ENCODE results near the gene PKN3.
"Not testable (repeated sequence)": the region's sequence is repeated elsewhere in the genome, so short reads cannot be mapped to it uniquely, and the experiment has no call there.

The PKN3 gene

GRCh38 chr9:128696923-128697707, 5.2 kb upstream of the PKN3 start:
- Histone ChIP-seq H3K27me3 (ENCODE audit: control insufficient read depth, insufficient read depth, low read length) (no peaks in the 10 kb centered on the region), H3K9me3 (replicated peaks; ENCODE audit: low read length) (no peaks in the 10 kb centered on the region), H3K4me2 (ENCODE audit: low read length) (no peak overlapping the region), H3K9ac (ENCODE audit: low read depth, low read length) (no peak overlapping the region), H3K4me1 (ENCODE audit: control insufficient read depth, insufficient read depth, low read length) (peaks cover 10% of the 10 kb centered on the region), H3K36me3 (ENCODE audit: insufficient read depth, low read length) (peaks cover 44% of the 10 kb centered on the region), H3K4me3 (ENCODE audit: low read length) (no peak overlapping the region)

DNA sequence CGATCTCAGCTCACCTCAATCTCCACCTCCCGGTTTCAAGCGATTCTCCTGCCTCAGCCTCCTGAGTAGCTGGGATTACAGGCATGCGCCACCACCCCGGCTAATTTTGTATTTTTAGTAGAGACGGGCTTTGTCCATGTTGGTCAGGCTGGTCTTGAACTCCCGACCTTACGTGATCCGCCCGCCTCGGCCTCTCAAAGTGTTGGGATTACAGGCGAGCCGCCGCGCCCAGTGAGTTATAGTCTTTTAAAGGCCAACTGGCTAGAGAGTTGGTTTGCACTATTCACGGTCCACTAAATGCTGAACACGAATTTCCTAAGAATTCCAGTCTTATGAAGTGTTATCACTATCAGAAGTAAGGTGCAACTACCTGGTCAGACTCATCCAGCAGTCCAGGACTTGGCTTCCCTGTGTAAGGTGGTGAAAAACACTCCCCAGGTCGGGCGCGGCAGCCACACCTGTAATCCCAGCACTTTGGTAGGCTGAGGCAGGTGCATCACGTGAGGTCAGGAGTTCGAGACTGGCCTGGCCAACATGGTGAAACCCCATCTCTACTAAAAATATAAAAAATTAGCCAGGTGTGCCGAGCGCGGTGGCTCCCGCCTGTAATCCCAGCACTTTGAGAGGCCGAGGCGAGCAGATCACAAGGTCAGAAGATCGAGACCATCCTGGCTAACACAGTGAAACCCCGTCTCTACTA, 3.1 kb upstream of the PKN3 start:
- H3K4me2 ChIP-seq (ENCODE audit: low read length); H3K9ac ChIP-seq (ENCODE audit: low read depth, low read length); H3K27me3 ChIP-seq (ENCODE audit: control insufficient read depth, insufficient read depth, low read length); H3K4me3 ChIP-seq (ENCODE audit: low read length); H3K9me3 ChIP-seq (replicated peaks; ENCODE audit: low read length): not testable (repeated sequence)
- Histone ChIP-seq H3K4me1 (ENCODE audit: control insufficient read depth, insufficient read depth, low read length) (peaks cover 18% of the 10 kb centered on the region), H3K36me3 (ENCODE audit: insufficient read depth, low read length) (peaks cover 24% of the 10 kb centered on the region)

- Histone ChIP-seq H3K9ac (ENCODE audit: low read depth, low read length) (no peak overlapping the region), H3K9me3 (replicated peaks; ENCODE audit: low read length) (no peaks in the 10 kb centered on the region)
These were observed 962 bp upstream of the PKN3 start for GRCh38 chr9:128701227-128701854.

DNA sequence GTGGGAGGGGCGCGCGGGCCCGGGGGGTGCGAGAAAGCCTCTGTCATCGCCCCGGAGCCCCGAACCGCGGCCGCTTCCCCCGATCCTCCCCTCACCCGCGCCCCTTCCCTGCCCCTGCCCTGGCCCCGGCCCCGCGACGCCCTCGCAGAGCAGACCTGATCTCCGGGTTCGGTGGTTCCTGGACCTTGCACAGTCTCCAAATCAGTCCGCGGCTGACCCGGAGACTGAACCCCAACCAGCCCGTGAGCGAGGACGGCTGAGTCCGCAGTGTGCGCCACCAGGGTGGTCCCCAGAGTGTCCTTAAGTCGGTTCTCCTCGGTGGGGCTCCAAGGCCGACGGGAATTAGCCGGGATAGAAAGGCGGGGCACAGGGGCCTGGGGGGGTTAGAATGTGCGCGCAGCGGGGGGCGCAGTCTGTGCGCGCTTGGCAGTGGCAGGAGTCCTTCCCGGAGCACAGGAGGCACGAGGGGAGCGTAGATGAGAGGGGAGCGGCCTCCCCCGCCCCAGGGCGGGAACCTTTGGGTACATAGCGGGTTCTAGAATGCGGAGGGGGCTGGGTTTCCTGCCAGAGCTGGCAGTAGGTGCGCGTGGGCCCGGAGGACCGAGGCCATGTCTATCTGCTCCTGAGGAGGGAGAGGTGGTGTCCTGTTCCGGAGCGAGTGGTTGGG, 779 bp downstream of the PKN3 start:
- H3K9ac ChIP-seq (ENCODE audit: low read depth, low read length) = peak overlapping the region; percentile 88
- peak overlapping the region; percentile 87 for H3K4me3 ChIP-seq (ENCODE audit: low read length)

More at GRCh38 chr9:128701227-128701854, 962 bp upstream of the PKN3 start:
- Histone ChIP-seq H3K4me3 (ENCODE audit: low read length) (no peak overlapping the region), H3K36me3 (ENCODE audit: insufficient read depth, low read length) (peaks cover 10% of the 10 kb centered on the region), H3K4me1 (ENCODE audit: control insufficient read depth, insufficient read depth, low read length) (peaks cover 18% of the 10 kb centered on the region), H3K27me3 (ENCODE audit: control insufficient read depth, insufficient read depth, low read length) (no peaks in the 10 kb centered on the region), H3K4me2 (ENCODE audit: low read length) (no peak overlapping the region)

DNA sequence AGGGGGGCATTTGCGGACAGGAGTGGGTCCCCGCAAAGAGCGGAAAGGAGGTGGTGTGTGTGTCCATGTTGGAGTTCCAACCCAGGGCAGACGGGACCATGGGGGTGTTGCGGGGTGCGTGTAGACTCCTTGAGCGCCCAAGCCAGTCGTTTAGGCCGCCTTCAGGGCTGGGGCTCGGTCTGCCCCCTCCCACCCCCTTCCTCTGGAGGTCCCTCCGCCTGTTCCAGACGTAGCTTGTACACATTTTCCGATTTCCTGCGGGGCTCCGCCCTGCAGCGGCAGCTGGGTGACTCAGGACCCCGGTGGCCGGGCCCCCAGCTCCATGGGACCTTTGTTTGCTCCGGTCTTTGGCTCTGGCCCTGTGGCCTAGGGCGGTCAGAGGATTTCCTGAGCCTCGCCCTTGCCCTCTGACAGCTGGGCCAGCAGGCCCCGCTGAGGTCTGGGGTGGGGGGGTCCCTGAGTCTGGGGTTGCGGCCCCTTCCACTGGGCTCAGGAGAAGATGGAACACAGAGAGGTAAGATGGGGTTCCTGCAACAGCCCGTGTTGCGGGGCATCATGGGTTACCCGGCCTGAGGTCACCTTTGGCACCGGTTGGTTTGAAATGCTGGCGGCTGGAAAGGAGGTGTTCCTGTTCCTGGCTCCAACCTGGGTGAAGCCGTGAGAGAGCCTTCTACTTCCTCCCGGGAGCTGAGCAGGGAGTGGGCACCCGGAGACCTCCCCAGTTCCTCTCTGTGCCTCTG, 1.5 kb downstream of the PKN3 start:
- H3K27me3 ChIP-seq (ENCODE audit: control insufficient read depth, insufficient read depth, low read length) = no peaks in the 10 kb centered on the region
- H3K9me3 ChIP-seq (replicated peaks; ENCODE audit: low read length) = no peaks in the 10 kb centered on the region
- H3K9ac ChIP-seq (ENCODE audit: low read depth, low read length) = no peak overlapping the region
- H3K4me2 ChIP-seq (ENCODE audit: low read length) = peak overlapping the region; percentile 96
- H3K4me3 ChIP-seq (ENCODE audit: low read length) = peak overlapping the region; percentile 87
- peaks cover 9% of the 10 kb centered on the region for H3K4me1 ChIP-seq (ENCODE audit: control insufficient read depth, insufficient read depth, low read length)
- H3K36me3 ChIP-seq (ENCODE audit: insufficient read depth, low read length) = no peaks in the 10 kb centered on the region

More for the DNA sequence above, 779 bp downstream of the PKN3 start:
- H3K4me1 ChIP-seq (ENCODE audit: control insufficient read depth, insufficient read depth, low read length) = peaks cover 9% of the 10 kb centered on the region
- H3K4me2 ChIP-seq (ENCODE audit: low read length) = peak overlapping the region; percentile 96
- H3K36me3 ChIP-seq (ENCODE audit: insufficient read depth, low read length) = no peaks in the 10 kb centered on the region
- H3K27me3 ChIP-seq (ENCODE audit: control insufficient read depth, insufficient read depth, low read length) = no peaks in the 10 kb centered on the region
- no peaks in the 10 kb centered on the region for H3K9me3 ChIP-seq (replicated peaks; ENCODE audit: low read length)

GRCh38 chr9:128704356-128704670, 2.0 kb downstream of the PKN3 start:
- Histone ChIP-seq H3K9me3 (replicated peaks; ENCODE audit: low read length) (no peaks in the 10 kb centered on the region), H3K4me3 (ENCODE audit: low read length) (no peak overlapping the region), H3K4me1 (ENCODE audit: control insufficient read depth, insufficient read depth, low read length) (peaks cover 9% of the 10 kb centered on the region), H3K27me3 (ENCODE audit: control insufficient read depth, insufficient read depth, low read length) (no peaks in the 10 kb centered on the region), H3K36me3 (ENCODE audit: insufficient read depth, low read length) (no peaks in the 10 kb centered on the region), H3K4me2 (ENCODE audit: low read length) (no peak overlapping the region), H3K9ac (ENCODE audit: low read depth, low read length) (no peak overlapping the region)

DNA sequence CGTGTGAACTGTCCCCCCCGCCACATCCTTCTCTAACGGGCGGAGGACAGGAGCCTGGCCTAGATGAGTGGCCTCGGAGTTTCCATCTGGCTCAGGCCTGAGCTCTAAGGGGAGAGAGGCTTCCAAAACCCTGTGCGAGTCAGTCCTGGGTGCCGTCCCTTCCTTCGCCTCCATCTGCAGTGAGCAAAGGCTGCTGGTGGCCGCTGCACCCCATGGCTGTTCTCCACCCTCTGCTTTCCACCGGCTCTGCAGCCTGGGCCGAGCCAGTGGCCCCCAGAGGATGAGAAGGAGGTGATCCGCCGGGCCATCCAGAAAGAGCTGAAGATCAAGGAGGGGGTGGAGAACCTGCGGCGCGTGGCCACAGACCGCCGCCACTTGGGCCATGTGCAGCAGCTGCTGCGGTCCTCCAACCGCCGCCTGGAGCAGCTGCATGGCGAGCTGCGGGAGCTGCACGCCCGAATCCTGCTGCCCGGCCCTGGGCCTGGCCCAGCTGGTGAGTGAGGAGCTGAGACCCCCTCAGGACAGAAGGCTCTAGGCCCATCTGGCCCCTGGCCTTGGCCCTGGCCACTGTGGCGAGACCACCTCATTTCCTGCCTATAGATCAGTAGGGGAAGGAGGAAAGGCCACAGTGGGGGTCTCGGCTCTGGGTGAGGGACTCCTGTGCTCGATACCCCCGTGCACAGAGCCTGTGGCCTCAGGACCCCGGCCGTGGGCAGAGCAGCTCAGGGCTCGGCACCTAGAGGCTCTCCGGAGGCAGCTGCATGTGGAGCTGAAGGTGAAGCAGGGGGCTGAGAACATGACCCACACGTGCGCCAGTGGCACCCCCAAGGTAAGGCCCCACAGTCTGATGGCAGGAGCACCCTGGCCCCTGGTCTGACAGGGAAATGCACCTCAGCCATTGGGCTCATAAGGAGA, 3.0 kb downstream of the PKN3 start:
- H3K36me3 ChIP-seq (ENCODE audit: insufficient read depth, low read length) = no peaks in the 10 kb centered on the region
- no peaks in the 10 kb centered on the region for H3K9me3 ChIP-seq (replicated peaks; ENCODE audit: low read length)
- H3K4me3 ChIP-seq (ENCODE audit: low read length) = no peak overlapping the region
- no peak overlapping the region for H3K4me2 ChIP-seq (ENCODE audit: low read length)
- H3K4me1 ChIP-seq (ENCODE audit: control insufficient read depth, insufficient read depth, low read length) = peaks cover 9% of the 10 kb centered on the region
- H3K9ac ChIP-seq (ENCODE audit: low read depth, low read length) = no peak overlapping the region
- no peaks in the 10 kb centered on the region for H3K27me3 ChIP-seq (ENCODE audit: control insufficient read depth, insufficient read depth, low read length)

DNA sequence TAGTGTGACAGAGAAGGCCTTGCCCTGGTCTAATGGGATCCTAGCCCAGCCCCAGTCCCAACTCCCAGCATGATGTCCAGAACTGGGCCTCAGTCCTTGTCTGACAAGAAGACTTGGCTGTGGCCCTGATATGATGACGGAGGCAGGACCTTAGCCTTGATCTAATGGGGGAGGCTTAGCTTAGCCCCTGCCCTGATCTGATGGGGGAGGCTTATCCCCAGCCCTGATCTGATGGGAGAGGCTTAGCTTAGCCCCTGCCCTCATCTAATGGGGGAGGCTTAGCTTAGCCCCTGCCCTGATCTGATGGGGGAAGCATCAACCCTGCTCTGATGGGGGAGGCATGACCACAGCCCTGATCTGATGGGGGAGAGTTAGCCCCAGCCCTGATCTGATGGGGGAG, 3.7 kb downstream of the PKN3 start:
- Histone ChIP-seq H3K9me3 (replicated peaks; ENCODE audit: low read length) (no peaks in the 10 kb centered on the region), H3K4me1 (ENCODE audit: control insufficient read depth, insufficient read depth, low read length) (peaks cover 9% of the 10 kb centered on the region), H3K4me2 (ENCODE audit: low read length) (no peak overlapping the region), H3K36me3 (ENCODE audit: insufficient read depth, low read length) (no peaks in the 10 kb centered on the region), H3K9ac (ENCODE audit: low read depth, low read length) (no peak overlapping the region), H3K4me3 (ENCODE audit: low read length) (no peak overlapping the region), H3K27me3 (ENCODE audit: control insufficient read depth, insufficient read depth, low read length) (no peaks in the 10 kb centered on the region)

DNA sequence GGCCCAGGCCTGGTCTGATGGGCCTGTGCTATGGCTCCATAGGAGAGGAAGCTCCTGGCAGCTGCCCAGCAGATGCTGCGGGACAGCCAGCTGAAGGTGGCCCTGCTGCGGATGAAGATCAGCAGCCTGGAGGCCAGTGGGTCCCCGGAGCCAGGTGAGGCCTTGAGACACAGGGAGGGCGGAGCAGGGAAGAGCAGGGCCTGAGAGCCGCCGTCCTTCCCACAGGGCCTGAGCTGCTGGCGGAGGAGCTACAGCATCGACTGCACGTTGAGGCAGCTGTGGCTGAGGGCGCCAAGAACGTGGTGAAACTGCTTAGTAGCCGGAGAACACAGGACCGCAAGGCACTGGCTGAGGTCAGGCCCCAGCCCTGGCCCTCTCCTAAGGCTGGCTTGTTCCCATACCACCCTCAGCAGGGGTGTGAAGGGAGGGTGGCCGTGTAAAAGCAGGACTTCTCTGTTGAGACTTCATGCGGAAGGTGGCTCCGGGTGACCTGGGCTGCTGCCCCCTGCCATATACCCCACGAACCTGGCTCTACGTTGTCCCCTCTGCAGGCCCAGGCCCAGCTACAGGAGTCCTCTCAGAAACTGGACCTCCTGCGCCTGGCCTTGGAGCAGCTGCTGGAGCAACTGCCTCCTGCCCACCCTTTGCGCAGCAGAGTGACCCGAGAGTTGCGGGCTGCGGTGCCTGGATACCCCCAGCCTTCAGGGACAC, 4.5 kb downstream of the PKN3 start:
- peaks cover 9% of the 10 kb centered on the region for H3K4me1 ChIP-seq (ENCODE audit: control insufficient read depth, insufficient read depth, low read length)
- no peak overlapping the region for H3K9ac ChIP-seq (ENCODE audit: low read depth, low read length)
- no peak overlapping the region for H3K4me3 ChIP-seq (ENCODE audit: low read length)
- H3K4me2 ChIP-seq (ENCODE audit: low read length) = no peak overlapping the region
- no peaks in the 10 kb centered on the region for H3K9me3 ChIP-seq (replicated peaks; ENCODE audit: low read length)
- H3K36me3 ChIP-seq (ENCODE audit: insufficient read depth, low read length) = no peaks in the 10 kb centered on the region
- H3K27me3 ChIP-seq (ENCODE audit: control insufficient read depth, insufficient read depth, low read length) = no peaks in the 10 kb centered on the region

DNA sequence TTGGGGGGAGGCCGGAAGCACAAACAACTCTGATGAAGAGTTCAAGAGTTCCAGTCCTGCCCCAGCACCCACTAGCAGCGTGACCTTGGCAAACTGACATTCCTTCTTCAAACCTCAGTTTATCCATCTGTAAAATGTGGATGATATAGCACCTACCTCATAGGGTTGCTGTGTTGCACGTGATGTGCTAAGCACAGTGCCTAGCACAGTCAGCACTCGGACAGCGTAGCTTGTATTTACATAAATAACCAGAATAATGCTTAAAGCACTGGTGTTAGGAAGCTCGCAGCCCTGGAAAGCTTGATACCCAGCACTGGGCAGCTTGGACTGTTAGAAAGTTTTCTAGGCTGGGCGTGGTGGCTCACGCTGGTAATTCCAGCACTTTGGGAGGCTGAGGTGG, 5.1 kb downstream of the PKN3 start:
- peaks cover 6% of the 10 kb centered on the region for H3K4me1 ChIP-seq (ENCODE audit: control insufficient read depth, insufficient read depth, low read length)
- H3K27me3 ChIP-seq (ENCODE audit: control insufficient read depth, insufficient read depth, low read length) = no peaks in the 10 kb centered on the region
- no peak overlapping the region for H3K4me3 ChIP-seq (ENCODE audit: low read length)
- no peak overlapping the region for H3K9ac ChIP-seq (ENCODE audit: low read depth, low read length)
- no peaks in the 10 kb centered on the region for H3K9me3 ChIP-seq (replicated peaks; ENCODE audit: low read length)
- no peak overlapping the region for H3K4me2 ChIP-seq (ENCODE audit: low read length)
- no peaks in the 10 kb centered on the region for H3K36me3 ChIP-seq (ENCODE audit: insufficient read depth, low read length)

Measured in skeletal muscle satellite cell (primary cell).